ELR (cell line): Measurements from ENCODE around the gene HAGHL.
"Not testable (repeated sequence)": the region's sequence is repeated elsewhere in the genome, so short reads cannot be mapped to it uniquely, and the experiment has no call there.

Experiments used
- DNase-seq: peaks from one replicate; pipeline ENCODE4 v3.0.0-alpha.2; 2015; ENCODE audit warnings: low read depth

Gene HAGHL

DNA sequence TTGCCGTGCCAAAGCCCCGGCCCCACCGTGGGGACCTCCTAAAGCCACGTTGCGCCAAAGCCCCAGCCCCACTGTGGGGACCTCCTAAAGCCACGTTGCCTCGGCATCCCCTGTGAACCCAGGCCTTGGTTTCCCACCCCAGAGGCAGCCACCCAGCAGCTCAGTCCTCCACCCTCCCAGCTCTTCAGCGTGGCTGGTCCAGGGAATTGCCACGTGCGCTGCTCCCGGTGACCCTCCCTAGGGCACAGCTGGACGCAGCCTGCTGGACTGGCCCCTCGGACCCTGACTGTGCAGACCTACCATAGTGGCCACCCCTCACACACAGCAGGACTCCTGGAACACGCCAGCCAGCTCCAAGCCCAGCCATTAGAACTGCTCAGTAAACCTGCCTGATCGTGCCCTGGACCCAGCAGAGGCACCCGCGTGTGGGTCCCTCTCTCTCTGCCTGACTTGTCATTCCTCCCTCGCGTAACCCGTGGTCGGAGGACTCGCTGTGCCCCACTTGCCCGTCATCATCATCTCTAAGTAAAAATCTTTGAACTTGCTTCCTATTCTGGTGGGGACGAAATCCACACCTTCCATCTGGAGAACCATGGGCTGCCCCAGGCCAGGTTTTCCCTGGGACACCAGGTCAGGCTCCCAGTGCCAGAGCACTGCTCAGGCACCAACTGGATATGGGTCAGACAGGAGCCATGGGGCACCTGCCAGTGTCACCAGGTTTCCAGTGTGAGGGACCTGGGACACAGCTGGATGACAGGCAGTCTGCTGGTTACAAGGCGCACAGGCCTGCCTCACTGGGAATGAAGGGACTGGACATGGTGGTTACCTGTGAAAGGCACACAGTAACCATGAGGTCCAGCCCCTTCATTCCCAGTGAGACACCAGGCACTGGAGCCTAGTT is 8.3 kb downstream of the HAGHL start:
- DNase-seq, result no peak

DNA sequence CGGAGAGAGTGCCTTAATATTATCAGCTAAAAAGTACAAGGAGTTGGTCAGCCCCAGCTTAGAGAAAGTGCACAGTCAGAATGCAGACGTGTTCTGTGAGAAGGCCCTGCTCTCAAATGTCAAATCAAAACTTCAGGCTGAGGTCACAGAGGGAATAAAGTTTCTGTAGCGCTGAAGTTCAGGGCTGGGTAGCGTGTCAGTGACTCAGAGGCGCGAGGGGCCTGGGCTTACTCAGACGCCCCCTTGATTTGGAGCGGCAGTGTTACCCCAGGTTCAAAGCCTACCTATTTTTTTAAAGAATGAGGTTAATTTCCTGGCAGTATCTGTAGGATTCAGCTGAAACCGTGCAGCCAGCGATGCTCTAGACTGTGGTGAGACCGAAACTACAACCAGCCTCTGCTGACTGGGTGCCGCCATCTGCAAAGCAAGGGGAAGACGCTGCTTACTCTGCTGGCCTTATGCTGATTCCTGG is 9.1 kb downstream of the HAGHL start:
- DNase-seq, result no peak

DNA sequence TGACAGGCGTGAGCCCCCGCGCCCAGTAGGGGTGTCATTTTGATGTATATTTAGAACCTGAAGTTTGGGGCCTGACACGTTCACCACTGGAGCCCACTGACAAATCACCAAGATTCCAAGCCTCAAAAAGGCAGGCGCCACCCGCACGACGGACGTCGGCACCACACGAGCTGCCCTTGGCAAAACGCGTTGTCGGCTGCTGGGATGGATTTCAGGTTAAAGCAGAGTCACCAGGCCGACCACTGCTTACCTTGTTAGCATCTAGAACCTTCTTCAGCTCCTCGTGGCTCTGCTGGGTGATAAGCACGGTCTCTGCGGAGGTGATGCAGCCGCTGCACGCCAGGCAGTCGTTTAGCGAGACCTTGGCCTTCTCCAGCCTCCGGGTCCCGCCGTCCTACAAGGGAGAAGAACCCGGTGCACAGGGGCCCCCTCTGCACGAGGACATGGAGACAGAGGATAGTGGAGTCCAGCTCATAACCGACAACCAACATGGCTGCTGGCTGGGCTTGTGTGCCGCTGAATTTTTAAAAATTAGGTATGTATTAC is 10.1 kb downstream of the HAGHL start:
- DNase-seq, result no peak

DNA sequence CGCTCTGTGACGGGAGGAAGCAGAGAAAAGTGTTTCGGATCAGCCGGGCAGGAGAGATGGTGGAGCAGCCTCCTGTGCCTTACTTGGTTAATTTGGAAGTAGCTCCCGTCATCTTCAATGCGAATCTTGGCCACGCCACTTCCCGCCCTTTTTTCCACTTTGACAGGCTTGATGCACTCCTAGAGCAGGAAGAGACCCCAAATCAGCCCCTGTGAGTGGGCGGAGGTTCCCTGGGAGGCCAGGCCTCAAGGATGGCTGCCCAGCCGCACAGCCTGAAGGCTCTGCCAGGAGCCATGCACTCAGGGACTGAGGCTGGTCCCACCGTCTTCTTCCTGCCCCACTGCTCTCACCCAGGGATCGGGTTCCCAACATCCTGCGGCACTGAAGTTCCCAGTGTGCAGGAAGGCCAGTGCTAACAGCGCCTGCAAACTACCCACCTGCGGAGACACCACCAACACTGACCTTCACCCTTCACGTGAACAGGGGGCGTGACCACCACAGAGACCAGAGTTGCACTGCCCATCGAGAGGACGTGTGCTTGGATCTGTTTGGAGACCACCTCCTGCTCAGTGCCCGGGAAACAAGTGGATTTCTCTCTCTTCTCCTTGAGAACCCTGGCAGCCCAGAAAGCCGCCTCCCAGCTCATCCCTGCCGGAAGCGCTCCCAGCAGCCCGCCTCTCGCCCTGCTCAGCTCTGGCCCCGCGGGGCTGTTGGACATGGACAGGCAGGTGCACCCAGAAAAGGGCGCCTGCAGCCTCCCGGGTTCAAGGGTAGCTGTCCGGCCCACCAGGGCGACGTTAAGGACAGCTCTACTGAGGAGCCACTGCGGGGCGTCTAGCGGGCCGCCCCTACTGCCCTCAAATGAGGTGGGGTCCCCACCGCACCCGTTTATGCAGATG is 12.9 kb downstream of the HAGHL start:
- DNase-seq, result no peak

DNA sequence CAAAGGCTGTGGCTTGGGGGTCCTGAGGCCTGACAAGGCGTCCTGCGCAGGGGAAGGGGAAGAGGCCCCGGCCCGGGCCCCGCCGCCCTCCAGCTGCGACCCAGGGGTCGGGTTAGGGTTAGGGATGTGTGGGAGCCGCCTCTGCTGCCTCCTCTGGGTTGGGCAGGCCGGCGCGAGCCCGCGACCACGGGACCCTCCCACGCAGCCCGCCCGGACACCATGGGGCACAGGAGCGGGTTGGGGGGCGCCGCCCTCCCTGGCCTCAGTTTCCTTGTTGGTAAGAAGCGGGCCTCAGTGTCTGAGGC is 13.5 kb downstream of the HAGHL start:
- DNase-seq, result no peak

DNA sequence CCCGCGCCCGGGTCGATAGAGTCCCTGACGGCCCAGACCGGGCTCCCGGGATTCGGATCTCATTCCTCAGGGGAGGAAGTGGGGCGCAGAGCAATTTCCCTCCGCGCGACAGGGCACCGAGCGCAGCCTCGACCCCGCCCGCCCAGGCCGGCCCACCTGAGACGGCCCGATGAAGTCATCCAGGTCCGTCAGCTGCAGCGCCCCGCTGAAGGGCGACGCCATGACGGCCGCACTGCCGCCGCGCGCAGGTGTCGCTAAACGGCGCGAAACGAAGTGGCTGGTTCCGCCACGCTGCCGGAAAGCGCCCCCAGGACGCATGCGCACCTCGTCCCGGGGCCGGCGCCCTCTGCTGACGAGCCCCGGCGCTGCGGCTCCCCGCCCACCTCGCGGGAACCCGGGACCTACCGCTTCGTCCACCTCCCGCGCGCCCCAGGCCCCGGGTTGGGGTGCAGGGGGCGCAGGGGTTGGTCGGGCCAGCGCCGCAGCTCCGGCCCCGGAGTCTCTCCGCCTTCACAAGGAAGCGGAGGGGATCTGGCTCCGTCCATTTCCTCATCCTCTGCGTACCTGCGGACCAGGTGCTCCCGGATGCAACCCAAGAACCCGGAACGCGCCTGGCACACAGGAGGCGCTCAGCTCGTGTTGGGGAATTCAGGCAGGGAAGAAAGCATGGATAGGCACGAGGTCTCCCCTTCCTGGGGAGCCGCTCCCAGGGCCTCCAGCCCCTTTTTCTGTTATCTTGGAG is 14.0 kb downstream of the HAGHL start, which contains the start of gene CIAO3:
Gene CIAO3 (minus strand): TSS at position 234 of the 742 bp plus-strand sequence. CDS start 12 bp downstream, at position 222.
- DNase-seq, result peak; percentile 91

DNA sequence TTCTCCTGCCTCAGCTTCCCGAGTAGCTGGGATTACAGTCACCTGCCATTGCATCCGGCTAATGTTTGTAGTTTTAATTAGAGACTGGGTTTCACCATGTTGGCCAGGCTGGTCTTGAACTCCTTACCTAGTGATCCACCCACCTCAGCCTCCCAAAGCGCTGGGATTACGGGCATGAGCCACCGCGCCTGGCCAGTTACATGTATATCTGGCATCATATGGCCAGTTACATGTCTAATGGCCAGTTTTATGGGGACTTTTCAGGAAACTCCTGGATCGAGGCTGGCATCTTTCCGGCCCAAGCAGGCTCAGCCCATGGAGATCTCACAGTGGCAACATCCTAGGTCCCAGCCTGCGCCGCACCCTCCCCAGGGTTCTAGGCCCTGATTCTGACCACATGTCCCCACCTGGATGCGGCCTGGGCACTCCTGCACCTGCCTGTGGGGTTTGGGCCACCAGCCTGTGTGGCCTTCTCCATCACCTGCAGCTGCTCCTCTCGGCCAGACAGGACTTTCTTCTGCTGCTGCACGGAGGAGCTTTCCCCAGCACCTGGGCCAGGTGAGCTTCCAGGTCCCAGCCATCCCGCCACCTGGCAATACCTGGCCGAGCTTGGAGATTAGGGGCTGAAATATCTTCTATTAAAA is 15.2 kb downstream of the HAGHL start:
- no peak for DNase-seq

DNA sequence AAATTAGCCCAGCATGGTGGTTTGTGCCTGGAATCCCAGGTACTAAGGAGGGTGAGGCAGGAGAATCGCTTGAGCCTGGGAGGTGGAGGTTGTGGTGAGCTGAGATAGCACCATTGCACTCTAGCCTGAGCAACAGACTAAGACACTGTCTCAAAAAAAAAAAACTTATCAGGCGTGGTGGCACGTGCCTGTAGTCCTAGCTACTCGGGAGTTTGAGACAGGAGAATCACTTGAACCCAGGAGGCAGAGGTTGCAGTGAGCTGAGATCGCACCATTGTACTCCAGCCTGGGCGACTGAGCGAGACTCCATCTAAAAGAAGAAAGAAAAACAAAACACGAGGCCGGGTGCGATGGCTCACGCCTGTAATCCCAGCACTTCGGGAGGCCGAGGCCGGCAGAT is 16.0 kb downstream of the HAGHL start:
- DNase-seq, result not testable (repeated sequence)

DNA sequence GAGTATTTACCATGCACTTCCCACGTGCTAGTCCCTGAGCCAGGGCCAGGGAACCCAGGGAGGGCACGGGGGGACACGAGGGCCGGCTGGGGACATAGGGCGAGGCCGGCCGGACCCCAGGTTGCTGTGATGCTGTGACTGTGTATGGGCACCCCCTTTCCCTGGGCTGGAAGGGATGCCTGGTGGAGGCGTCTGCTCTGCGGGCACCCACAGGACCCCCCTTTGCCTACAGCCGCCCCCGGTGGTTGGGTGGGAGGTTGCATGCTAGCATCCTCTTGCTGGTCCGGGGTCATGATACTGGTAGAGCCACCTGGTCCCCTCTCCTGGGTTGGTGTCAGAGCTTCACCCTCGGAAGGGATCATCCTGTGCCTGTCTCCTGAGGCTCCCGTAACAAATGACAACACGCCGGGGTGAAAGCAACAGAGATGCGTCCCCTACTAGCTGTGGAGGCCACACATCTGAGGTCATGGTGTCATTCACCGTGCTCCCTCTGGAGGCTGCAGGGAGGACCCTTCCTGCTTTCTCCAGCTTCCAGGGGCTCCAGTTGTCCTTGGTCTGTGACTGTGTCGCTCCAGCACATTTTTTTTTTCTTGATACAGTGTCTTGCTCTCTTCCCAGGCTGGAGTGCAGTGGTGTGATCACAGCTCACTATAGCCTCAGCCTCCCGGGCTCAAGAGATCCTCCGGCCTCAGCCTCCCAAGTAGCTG is 17.0 kb downstream of the HAGHL start:
- no peak for DNase-seq

DNA sequence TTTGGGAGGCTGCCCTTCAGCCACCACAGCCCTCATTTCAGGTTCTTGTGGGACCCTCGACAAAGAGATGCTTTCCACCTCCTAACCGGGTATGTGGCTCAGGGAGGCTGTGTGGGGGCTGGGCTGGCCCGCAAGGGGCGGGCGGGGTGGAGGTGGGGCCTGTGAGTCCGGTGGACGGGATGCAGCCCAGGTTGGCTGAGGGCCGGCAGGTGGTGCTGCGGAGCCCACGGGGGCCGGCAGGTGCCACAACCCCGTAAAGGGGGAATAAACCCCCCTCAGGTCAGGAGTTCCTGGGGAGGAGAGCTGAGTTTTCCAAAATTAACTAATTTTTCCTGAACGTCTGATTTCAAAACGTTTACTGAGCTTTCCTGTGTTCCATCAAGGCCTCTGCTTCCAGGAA is 18.8 kb downstream of the HAGHL start:
- DNase-seq, result peak; percentile 43

DNA sequence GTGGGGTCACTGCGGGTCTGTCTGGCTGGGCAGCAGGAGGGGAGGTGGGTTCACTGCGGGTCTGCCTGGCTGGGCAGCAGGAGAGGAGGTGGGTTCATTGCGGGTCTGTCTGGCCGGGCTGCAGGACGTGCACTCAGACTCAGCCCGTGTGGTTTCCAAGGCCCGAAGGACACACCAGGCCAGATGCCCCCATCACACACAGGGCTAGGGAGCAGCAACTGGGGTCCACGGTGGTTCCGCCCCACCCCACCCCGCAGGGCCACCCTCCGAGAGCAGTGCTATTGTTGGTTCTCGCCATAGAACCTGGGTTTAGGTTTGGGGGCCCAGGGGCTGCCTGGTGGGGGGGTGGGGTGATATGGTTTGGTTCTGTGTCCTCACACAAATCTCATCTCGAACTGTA is 19.7 kb downstream of the HAGHL start:
- DNase-seq, result no peak

DNA sequence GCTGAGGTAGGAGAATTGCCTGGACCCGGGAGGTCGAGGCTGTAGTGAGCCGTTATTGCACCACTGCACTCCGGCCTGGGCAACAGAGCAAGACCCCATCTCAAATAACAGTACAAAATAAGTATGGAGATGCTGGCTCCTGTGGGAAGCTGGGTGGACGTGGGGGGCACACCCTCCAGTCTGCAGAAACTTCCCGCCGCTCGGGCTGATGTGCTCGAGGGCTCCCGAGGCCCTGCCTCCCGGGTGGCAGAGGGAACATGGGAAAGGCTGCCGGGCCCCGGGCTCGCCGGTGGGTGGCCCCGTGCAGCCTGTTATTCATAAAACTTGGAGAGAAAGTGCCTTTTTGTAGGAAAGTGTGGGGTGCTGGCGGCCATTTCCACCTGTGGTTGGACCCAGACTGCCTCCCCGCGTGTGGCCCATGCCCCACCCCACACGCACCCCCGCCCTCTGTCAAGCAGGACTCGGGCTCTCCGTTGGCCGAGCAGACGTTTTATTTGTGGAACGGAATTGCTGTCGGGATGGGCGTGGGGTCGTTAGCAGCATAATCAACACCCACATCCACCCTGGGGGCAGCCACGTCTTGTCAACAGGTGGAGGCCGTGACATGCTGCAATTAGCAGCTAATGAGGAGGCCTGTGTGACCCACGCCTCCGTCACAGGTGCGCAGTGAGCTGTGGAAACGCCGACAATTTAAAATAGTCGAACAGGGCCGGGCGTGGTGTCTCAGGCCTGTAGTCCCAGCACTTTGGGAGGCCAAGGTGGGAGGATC is 21.3 kb downstream of the HAGHL start:
- DNase-seq, result no peak

DNA sequence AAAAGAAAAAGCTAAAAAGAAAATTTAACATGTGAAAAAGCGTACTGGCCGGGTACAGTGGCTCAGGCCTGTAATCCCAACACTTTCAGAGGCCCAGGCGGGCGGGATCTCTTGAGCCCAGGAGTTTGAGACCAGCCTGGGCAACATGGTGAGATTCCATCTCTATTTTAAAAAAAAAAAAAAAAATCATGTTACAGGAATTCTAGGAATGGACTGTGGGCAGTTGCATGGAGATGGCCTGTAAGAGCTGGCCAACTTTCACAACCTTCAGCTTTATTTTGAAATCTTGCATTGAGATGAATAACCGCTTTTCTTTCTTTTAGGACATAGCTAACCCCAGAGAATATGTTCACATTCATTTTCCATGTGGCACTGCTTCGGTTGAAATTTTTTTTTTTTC is 22.1 kb downstream of the HAGHL start:
- peak; percentile 50 for DNase-seq

DNA sequence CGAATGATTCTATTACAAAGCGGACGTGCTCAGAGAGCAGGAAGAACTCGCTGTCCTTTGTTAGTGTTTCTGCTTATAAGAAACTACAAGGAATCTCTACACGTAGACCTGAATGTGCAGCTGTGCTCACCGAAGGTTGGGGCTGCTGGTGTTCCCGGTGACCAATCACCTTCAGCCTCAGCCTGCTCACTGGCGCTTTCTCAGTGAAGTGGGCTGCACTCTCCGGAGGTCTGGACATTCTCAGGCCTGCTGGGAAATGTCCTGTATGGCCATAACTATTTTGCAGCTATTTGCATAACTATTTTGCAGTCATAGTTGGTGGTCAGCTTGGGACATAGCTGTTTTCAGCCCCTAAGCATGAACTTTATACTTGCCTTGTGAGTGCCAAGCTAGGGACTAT is 23.6 kb downstream of the HAGHL start:
- DNase-seq, result no peak

DNA sequence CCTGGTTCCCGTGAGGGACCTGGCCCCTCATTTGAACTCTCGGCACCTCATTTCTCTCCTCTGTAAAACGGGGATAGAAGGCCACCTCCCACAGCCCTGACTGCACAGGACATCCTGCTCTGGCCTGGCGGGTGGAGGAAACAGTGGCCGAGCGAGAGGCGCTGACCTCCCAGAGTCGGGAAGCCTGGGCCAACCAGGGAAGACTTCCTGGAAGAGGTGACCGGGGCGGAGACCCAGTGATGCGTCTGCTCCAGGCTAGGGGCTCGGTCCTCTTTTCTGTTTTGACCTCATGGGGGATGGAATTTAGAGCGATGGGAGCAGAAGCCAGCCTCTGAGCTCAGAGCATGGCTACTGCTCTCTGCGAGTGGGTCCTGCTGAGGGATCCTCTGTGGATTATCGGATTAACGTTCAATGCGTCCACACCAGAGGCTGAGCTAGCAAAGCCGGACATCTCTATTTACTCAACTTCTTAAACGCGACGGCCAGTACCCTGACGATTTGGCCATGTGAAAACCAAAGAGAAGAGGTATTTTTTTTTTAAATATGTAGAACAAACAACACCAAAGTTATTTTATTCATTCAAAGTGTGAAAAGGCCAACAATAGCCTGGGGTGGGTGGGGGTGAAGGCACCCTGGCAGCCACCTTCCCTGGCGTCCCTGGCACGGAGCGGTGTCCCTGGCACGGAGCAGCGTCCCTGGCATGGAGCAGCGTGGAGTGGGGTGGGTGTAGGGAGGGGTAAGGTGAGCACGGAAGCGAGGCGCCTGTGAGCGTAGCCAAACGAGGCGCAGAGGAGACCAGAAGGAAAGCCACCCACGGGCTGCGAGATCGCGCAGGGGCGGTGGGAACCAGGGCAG is 24.5 kb downstream of the HAGHL start:
- no peak for DNase-seq

DNA sequence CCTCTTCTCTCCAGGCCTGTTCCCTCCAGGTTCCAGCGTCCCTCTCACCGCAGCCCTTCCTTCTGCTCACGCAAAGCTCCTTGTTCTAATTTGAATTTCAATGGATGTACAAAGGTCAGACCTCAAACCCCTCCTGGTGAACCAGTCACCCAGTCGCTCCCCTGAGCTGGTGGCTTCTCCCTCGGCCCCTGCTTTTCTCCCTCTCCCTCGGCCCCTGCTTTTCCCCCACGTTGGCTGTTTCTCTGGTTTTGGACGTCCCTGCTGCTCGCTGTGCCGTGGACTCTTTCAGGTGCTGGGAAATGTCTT is 25.1 kb downstream of the HAGHL start:
- DNase-seq, result no peak

DNA sequence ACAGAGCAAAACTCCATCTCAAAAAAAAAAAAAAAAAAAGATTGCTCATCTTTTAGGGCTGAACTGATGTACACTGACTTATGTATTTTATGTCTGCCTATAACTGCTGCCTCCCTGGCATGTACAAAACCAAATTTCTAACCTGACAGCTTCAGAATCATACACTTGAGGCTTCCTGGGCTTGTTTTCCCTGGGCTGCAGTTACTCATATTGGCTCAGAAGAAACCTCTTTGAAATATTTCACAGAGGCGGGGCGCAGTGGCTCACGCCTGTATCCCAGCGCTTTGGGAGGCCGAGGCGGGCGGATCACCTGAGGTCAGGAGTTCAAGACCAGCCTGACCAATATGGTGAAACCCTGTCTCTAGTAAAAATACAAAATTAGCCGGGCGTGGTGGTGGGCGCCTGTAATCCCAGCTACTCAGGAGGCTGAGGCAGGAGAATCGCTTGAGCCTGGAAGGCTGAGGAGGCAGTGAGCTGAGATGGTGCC is 27.3 kb downstream of the HAGHL start:
- not testable (repeated sequence) for DNase-seq

DNA sequence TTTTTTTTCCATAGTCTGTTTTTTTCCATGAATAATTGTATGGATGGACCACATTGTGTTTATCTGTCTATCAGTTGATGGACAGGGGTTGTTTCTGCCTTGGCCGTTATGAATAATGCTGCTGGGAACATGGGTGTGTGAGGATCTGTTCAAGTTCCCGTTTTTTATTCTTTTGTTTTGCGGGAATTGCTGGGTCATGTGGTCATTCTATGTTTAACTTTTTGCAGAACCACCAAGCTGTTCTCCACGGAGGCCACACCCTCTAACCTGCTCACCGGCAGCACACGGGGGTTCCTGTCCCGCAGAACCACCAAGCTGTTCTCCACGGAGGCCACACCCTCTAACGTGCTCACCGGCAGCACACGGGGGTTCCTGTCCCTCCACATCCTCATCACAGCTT is 27.8 kb downstream of the HAGHL start:
- no peak for DNase-seq

DNA sequence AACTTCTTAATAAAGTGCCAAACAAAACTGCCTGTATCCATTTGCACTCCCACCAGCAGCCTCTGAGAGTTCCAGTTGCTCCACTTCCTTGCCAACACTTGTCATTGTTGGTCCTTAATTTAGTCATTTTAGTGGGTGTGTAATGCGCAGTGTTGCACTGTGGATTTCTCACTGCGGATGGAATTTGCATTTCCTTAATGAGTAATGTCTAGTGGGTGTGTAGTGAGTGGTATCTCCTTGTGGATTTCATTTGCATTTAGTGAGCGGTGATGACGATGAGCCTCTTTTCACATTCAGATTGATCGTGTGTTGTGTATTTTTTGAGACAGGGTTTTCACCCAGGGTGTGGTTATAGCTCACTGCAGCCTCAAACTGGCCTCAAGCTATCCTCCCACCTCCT is 29.5 kb downstream of the HAGHL start:
- DNase-seq, result no peak
